ENCODE results near the gene KCTD7.

DNA sequence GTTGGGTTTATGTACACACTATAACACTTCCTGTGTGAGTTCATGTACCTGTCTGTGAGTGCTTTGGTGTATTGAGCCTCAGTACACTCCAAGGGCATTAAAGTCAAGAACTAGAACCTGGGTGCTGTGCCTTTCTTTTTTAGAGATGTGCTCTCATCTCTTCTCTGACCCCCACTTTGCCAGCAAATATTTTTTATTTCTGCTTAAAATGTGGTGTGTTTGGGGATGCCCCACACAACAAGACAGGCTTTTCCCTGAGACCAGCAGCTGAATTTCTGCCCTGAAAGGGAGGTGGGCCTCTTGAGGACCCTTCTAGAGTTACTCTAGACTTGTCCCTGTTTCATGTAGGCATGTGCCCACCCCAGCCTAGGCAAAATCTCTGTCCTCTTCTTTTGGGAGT lies 14.3 kb downstream of the KCTD7 start:
- TF ChIP-seq SETDB1 (CRISPR knock-in tag; IDR thresholded peaks at IDR 0.05; ENCODE audit: borderline replicate concordance) (no peak), TCF12 (IDR thresholded peaks at IDR 0.05) (no peak), TCF12 (CRISPR knock-in tag; IDR thresholded peaks at IDR 0.05) (no peak), ZNF281 (CRISPR knock-in tag; IDR thresholded peaks at IDR 0.05; ENCODE audit: borderline replicate concordance) (no peak), MAZ (IDR thresholded peaks at IDR 0.05; ENCODE audit: borderline replicate concordance, low read depth, low read length) (no peak), MAZ (CRISPR knock-in tag; IDR thresholded peaks at IDR 0.05; ENCODE audit: low read depth) (no peak), ZNF766 (CRISPR knock-in tag; IDR thresholded peaks at IDR 0.05; ENCODE audit: borderline replicate concordance) (no peak), CHD2 (IDR thresholded peaks at IDR 0.05; ENCODE audit: low read depth, low read length) (no peak), ZNF460 (CRISPR knock-in tag; IDR thresholded peaks at IDR 0.05; ENCODE audit: borderline replicate concordance) (no peak), EZH2 (conservative IDR thresholded peaks at IDR 0.05; ENCODE audit: low read depth, low read length) (no peak), MTA1 (CRISPR knock-in tag; IDR thresholded peaks at IDR 0.05; ENCODE audit: borderline replicate concordance) (no peak), JUND (CRISPR knock-in tag; IDR thresholded peaks at IDR 0.05) (no peak), ARID5B (CRISPR knock-in tag; IDR thresholded peaks at IDR 0.05) (no peak)
- TF ChIP-seq, protein P1, sequence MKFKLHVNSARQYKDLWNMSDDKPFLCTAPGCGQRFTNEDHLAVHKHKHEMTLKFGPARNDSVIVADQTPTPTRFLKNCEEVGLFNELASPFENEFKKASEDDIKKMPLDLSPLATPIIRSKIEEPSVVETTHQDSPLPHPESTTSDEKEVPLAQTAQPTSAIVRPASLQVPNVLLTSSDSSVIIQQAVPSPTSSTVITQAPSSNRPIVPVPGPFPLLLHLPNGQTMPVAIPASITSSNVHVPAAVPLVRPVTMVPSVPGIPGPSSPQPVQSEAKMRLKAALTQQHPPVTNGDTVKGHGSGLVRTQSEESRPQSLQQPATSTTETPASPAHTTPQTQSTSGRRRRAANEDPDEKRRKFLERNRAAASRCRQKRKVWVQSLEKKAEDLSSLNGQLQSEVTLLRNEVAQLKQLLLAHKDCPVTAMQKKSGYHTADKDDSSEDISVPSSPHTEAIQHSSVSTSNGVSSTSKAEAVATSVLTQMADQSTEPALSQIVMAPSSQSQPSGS (CRISPR knock-in tag; IDR thresholded peaks at IDR 0.05) = no peak
- TF ChIP-seq, protein P2, sequence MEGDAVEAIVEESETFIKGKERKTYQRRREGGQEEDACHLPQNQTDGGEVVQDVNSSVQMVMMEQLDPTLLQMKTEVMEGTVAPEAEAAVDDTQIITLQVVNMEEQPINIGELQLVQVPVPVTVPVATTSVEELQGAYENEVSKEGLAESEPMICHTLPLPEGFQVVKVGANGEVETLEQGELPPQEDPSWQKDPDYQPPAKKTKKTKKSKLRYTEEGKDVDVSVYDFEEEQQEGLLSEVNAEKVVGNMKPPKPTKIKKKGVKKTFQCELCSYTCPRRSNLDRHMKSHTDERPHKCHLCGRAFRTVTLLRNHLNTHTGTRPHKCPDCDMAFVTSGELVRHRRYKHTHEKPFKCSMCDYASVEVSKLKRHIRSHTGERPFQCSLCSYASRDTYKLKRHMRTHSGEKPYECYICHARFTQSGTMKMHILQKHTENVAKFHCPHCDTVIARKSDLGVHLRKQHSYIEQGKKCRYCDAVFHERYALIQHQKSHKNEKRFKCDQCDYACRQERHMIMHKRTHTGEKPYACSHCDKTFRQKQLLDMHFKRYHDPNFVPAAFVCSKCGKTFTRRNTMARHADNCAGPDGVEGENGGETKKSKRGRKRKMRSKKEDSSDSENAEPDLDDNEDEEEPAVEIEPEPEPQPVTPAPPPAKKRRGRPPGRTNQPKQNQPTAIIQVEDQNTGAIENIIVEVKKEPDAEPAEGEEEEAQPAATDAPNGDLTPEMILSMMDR (CRISPR knock-in tag; IDR thresholded peaks at IDR 0.05) = no peak

Measured in HepG2 (cell line).